Mammary microvascular endothelial cell (primary cell): ENCODE data around the gene TUBA8. TPM values are rescaled to one million over a fixed set of nuclear protein-coding genes. Genes with fewer than 3 reads are reported as not detected.

Experiments used
- total RNA-seq: library from RNA; depleted of rRNA; stranded (reverse); fragments of >200 nt; gene quantifications from 2 replicates; pipeline ENCODE4 v1.2.3, GENCODE V29; 2015

TUBA8 gene
- 11.5 and 15.6 TPM in 2 replicates for total RNA-seq

DNA sequence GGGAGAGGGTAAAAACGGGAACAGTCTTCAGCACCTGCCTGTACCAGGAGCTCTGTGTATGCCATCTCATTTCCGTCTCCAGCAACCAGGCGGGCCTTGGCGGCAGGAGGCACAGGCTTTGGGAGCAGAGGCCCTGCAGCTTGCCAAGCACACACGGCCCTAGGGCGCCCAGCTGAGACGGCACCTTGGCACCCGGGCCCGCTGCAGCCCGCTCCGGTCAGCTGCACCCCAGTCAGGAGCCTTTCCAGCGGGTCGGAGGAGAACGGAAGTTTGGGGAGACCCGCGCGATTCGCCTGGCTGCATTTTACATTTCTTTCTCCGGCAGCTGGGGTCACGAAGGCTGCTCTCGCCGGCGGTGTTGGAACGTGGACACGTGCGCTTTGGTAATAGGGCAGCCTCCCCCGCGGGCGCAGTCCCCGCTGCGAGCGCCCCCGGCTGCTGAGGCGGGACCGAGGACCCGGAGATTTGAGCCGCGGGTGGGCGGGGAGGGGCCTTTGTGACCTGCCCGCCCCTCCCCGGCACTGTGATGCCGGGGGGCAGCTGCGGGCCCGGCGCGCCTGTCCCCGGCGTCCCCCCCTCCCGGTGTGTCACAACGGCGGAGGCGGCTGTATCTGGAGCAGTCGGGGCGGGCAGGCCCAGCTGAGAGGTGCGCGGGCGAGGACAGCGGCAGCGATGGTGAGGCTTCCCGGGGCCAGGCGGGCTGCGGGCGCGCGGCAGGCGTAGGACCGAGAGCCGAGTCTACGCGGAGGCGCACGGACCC, at the start of gene TUBA8:
Gene TUBA8 (plus strand): TSS at position 616 of the 760 bp plus-strand sequence. CDS start 57 bp downstream, at position 673.

DNA sequence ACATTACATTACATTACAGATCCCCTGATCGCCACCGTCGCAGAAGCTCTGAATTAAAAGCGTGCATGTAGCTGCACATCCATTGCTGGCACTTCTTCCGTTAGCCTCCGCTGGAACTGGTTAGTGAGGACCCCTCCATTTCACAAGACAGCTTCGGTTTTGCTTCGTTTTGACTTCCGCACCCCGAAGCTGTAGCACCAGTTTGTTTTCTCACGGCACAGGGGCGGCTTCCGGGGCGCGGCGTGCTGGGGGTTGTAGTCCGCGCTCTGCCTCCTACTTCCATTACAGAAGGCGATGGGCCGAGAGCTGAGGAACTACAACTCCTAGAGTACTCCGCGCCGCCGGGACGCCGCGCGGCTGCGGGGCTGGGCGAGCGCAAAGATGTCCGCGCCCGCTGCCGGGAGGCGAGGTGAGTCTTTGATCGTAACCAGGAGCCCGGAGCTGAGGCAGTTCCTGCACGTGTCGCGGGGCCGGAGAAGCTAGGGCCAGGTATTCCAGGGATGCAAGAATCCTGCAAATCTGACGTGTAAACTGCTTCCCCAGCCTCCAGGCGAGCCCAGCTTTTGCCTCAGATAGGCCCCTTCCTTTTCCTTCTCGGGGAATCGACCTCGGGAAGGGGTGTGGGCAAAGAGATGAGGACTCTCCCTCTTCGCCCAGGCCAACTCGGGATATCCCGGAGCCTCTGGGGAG, 32.8 kb upstream of the TUBA8 start, which contains the start of gene PEX26:
Gene PEX26 (plus strand): TSS at position 352 of the 690 bp plus-strand sequence. CDS start 387 bp downstream, outside the sequence.

Other genes starting within 250 kb of the TUBA8 start
- 20.3 and 21.7 TPM in 2 replicates for gene MICAL3, start 86.2 kb upstream of the TUBA8 start, total RNA-seq
- 26.4 and 27.4 TPM in 2 replicates for gene PEX26, start 32.8 kb upstream of the TUBA8 start, total RNA-seq
- gene USP18, start 39.4 kb downstream of the TUBA8 start, total RNA-seq: 109 TPM in 2 replicates